HL-60 (cell line): ENCODE measurements around the gene CDK17.

Experiments used
- GABPA ChIP-seq: IDR thresholded peaks from 2 replicates; pipeline ENCODE4 v1.6.1; 2012; ENCODE audit warnings: low read depth
- POLR2AphosphoS5 ChIP-seq: IDR thresholded peaks from 2 replicates; pipeline ENCODE4 v1.6.1; 2012; ENCODE audit warnings: low read depth
- SPI1 ChIP-seq: IDR thresholded peaks from 2 replicates; pipeline ENCODE4 v1.6.1; 2012; ENCODE audit warnings: low read depth, mild to moderate bottlenecking, borderline replicate concordance
- TF ChIP-seq, protein P1 (sequence below): IDR thresholded peaks from one replicate; pipeline ENCODE4 v1.5.1; 2011; ENCODE audit warnings: low read length, control low read depth, inconsistent platforms; ENCODE audit not compliant: insufficient read depth
- TF ChIP-seq, protein P2 (sequence below): IDR thresholded peaks from 2 replicates; pipeline ENCODE4 v1.6.1; 2012; ENCODE audit warnings: low read depth; ENCODE audit not compliant: insufficient replicate concordance

GRCh38 chr12:96230646-96231045 lies 169.6 kb downstream of the CDK17 start:
- TF ChIP-seq POLR2AphosphoS5 (no peak), SPI1 (no peak), GABPA (no peak)
- TF ChIP-seq, protein P1, sequence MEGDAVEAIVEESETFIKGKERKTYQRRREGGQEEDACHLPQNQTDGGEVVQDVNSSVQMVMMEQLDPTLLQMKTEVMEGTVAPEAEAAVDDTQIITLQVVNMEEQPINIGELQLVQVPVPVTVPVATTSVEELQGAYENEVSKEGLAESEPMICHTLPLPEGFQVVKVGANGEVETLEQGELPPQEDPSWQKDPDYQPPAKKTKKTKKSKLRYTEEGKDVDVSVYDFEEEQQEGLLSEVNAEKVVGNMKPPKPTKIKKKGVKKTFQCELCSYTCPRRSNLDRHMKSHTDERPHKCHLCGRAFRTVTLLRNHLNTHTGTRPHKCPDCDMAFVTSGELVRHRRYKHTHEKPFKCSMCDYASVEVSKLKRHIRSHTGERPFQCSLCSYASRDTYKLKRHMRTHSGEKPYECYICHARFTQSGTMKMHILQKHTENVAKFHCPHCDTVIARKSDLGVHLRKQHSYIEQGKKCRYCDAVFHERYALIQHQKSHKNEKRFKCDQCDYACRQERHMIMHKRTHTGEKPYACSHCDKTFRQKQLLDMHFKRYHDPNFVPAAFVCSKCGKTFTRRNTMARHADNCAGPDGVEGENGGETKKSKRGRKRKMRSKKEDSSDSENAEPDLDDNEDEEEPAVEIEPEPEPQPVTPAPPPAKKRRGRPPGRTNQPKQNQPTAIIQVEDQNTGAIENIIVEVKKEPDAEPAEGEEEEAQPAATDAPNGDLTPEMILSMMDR, result no peak
- TF ChIP-seq, protein P2, sequence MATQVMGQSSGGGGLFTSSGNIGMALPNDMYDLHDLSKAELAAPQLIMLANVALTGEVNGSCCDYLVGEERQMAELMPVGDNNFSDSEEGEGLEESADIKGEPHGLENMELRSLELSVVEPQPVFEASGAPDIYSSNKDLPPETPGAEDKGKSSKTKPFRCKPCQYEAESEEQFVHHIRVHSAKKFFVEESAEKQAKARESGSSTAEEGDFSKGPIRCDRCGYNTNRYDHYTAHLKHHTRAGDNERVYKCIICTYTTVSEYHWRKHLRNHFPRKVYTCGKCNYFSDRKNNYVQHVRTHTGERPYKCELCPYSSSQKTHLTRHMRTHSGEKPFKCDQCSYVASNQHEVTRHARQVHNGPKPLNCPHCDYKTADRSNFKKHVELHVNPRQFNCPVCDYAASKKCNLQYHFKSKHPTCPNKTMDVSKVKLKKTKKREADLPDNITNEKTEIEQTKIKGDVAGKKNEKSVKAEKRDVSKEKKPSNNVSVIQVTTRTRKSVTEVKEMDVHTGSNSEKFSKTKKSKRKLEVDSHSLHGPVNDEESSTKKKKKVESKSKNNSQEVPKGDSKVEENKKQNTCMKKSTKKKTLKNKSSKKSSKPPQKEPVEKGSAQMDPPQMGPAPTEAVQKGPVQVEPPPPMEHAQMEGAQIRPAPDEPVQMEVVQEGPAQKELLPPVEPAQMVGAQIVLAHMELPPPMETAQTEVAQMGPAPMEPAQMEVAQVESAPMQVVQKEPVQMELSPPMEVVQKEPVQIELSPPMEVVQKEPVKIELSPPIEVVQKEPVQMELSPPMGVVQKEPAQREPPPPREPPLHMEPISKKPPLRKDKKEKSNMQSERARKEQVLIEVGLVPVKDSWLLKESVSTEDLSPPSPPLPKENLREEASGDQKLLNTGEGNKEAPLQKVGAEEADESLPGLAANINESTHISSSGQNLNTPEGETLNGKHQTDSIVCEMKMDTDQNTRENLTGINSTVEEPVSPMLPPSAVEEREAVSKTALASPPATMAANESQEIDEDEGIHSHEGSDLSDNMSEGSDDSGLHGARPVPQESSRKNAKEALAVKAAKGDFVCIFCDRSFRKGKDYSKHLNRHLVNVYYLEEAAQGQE, result no peak
